GM19463 (cell line): ENCODE measurements around the gene KCNJ2.
A peak's percentile ranks its signal among the peaks of the same experiment; 100 is the strongest.

Experiments used
- ATAC-seq: cut with Tn5 transposase; IDR thresholded peaks from one replicate; pipeline ENCODE4 v1.9.1; 2021; ENCODE audit warnings: mild to moderate bottlenecking, moderate library complexity; ENCODE audit not compliant: unreplicated experiment

KCNJ2 gene

DNA sequence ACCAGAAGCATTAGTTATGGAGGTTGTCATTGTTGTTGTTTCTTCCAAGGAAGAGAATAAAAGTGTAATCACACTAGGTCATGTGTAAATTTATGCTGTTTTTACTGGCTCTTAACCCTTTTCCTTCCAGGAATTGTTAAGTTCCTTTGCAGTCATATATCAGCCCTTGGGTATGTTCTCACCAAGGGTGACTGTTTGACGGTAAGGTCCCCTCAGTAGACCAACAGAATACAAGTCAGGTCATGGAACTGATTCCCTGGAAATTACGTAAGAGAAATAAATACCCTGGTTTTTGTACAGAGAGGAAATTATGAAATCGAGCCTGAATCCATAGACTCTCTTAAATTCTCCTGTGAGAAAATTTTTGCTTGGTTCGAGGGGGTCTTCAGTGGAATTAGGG is 11.2 kb upstream of the KCNJ2 start:
- no peak for ATAC-seq

DNA sequence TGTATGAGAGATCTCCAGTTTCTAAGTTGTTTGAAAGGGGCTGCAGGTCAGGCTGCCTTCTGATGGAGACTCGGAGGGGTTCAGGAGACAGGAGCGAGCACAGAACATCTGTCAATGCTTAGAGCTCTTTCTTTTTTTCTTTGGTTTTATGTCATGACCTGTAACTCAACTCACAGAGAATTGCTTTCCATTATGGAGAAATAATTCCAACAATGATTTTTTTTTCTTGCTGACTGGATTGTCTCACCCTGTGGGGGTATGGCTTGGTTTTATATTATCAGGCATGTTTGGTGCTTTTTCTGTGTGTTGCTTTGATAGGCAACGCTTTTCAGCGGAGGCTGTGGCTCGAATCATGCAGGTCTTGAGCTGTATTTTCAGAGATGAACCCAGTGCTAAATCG is 10.7 kb upstream of the KCNJ2 start:
- ATAC-seq, result no peak

- no peak for ATAC-seq
Observed at GRCh38 chr17:70159980-70160379, 9.4 kb upstream of the KCNJ2 start.

GRCh38 chr17:70161519-70161918 is 7.8 kb upstream of the KCNJ2 start:
- no peak for ATAC-seq

DNA sequence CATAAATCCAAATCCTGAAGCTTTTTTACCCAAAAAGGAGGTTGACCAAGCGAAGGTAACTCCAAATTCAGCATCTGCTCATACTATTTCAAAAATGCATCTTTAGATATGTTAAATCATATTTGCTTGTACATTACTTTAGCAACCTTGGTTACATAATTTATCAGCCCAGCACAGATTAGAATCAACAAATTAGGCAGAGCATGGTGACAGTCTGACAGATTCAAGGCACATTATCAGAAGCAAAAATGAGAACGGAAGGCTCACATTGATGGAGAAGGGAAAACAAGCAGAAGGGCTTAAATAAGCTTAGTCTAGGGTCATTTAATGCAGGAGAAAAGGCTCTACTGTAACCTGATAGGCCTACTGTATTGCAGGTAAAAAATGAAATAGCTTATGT is 3.9 kb upstream of the KCNJ2 start:
- no peak for ATAC-seq

- no peak for ATAC-seq
Observed at GRCh38 chr17:70166615-70167014, 2.7 kb upstream of the KCNJ2 start.

DNA sequence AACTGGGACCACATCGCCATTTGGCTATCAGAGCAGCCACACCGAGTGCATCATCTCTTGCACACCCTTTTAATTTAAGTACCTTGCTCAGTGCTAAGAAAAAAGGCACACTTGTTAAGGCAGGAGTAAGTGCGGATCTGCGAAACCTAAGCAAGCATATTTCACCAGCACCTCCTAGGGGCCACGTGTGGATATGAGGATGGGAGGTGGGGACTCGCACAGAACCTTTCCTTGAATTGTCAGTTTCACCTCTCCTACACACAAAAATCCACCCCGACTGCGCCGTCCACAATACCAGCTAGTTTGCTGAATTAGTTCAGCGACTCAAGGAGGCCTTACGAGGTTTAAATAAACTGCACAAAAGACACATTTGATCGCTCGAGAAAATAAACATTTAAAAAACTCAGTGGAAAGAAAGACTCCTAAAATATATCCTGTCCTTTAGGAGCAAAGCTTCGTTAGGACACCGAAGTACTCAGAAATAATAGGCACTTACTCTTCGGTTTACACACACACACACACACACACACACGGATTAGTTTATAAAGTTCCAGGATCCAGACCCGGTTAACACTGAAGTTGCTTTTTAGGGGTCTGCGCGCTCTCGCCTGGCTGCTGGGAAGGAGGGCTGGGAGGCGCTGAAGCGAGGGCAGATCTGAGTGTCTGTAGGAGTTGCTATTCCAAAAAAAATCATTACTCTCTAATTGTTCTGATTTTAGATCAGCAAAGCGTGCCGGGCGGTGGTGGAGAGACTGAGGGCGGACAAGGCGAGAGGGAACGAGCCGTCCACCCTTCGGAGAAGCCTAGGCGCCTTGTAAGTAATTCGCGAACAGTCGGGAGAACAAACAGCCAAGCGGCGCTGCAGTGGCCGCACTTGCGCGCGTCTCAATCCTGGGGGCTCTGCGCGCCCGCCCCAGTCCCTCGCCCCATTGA is 1.0 kb upstream of the KCNJ2 start:
- ATAC-seq, result peak; percentile 20

DNA sequence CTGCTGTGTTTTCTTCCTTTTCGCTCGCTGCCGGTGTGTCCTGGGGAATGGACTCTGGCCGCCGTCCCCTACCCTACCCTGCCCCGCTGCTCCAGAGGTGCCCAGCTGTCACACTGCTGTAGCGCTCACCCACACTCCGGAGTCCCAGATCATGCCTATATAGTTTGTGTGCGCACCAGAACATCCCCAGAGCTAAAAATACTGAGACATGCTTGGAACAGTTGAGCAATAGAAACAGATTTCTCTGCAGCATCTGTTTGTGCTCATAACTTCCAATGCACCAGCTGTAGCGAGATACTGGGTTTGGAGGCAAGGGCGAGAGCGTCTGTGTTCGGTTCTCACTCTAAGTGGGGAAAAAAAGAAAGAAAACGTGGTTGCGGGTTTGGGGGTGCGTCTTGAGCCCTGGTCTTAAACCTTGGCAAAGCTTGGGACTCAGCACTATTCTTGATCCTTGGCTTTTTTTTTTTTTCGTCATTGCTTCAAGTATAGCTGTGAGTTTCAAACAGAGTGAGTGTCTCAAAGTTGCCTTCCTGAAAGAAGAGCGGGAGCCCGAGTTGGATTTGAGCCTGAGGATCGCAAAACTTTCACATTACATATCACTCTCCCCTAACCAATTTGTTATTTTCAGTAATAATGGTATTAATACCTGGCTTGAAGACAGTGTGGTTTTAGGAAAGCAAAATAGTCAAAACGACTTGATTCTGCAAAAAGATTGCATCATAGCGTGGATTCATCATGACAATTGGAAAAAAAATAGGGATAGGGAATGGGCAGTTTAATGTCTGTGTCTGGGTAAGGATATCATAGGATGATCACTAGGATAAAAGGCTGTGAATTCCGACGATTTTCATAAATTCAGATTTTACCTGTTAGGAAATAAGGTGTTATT is 621 bp downstream of the KCNJ2 start:
- no peak for ATAC-seq

- ATAC-seq, result no peak
Observed at GRCh38 chr17:70171159-70171558, 1.8 kb downstream of the KCNJ2 start.

DNA sequence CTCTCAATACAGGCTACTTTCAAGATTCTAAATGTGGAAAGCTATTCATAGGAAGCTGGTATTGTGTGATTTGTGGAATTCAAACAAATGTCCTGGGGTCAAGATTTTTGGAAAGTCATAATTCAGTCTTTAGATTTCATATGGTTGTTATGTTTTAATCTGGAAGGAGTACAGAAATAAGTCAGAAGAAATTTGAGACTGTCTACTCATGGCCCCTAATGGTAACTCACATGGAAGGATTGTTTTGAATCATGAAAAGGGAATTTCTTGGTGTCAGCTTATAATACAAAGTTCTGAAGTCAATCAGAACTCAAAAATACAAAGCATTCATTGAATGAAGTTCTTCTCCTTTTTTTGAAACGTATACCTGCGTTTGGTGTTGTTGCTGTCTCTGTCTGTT is 3.1 kb downstream of the KCNJ2 start:
- ATAC-seq, result no peak

- ATAC-seq, result no peak
Observed at GRCh38 chr17:70172923-70173322, 3.6 kb downstream of the KCNJ2 start.

DNA sequence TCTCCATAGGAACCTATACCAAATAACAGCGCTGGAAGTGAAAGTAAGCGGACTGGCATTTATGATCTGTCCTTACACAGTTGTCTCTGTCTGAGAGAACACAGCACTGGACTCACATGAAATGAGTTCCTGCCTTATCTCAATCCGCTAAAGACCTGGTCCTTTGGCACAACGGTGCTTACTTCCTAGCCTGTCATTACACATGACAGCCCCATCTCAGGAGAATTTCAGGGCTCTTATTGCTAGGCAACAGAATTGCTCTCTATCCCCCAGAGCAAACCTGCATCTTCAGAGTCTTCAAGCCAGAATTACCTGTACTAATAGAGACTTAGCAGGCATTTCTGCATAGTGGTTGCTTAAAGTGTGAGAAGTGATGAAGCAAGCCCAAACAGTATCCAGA is 4.3 kb downstream of the KCNJ2 start:
- no peak for ATAC-seq

GRCh38 chr17:70181376-70181775 is 12.0 kb downstream of the KCNJ2 start:
- ATAC-seq, result no peak

DNA sequence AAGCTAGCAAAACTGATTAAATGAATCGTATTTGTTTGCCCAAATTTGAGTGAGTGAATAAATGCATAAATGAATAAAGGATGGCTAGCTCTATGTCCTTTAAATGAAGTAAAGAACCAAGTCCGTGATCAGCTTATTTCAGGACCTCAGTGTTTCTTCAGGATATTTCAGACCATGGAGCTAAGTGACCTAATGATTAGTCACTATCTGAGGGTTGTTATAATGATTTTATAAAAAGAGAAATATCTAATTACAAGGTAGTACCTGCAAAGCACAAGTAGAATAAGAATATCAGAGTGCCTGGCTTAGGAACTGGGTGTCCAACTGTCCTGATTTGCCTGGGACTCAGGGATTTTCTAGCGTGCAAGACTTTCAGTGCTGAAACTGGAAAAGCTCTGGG is 12.5 kb downstream of the KCNJ2 start:
- no peak for ATAC-seq

- no peak for ATAC-seq
Observed at GRCh38 chr17:70183508-70183907, 14.2 kb downstream of the KCNJ2 start.

DNA sequence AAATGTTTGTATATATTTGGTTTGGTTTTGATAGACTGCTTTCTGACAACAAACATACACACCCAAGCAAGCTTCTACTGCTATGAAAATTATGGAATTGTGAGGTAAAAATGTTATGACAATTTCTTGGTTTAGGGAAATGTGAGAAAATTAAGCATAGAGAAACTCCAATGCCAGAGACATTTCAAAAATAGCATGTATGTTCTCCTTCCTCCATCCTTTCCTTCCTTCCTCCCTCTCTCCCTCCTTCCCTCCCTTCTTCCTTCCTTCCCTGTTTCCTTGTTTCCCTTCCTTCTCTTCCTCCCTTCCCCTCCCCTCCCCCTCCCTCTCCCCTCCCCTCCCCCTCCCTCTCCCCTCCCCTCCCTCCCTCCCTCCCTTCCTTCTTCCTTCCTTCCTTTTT is 14.9 kb downstream of the KCNJ2 start:
- no peak for ATAC-seq

- ATAC-seq, result no peak
Observed at GRCh38 chr17:70184770-70185169, 15.4 kb downstream of the KCNJ2 start.

DNA sequence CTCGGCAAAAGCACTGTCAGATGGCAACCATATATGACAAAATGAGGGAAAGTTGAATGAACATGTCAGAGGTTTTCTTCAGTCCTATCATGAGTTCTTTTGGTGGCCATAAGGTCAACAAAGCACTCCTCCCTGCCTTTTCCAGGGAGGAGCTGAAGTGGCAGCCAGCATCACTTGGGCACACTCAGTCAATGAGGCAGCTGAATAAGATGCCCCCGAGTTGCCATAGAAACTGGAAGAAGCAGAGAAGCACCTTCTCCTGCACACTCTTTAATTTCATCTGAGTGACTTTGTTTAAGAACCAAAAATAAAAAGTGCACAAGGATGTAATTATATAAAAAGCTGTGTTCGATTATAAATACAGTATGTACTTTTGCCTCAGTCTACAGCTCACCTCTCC is 16.0 kb downstream of the KCNJ2 start:
- ATAC-seq, result no peak

DNA sequence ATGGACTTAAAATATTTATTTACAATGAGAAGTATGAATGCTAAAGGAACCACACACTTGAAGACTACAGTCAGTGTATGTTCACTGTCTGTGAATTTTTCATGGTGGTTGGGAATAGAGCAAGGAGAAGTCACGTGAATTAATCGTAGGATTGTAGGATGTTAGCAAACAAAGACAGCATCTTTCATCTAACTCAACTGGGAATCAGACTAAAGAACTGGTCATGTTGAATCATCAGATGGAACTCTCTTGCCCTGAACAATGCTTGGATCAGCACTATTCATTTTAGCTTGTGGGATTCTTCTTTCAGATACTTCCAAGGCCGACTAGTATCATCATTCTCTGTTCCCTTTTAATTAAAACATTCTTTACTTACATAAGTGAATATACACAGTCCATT is 18.1 kb downstream of the KCNJ2 start:
- ATAC-seq, result no peak

DNA sequence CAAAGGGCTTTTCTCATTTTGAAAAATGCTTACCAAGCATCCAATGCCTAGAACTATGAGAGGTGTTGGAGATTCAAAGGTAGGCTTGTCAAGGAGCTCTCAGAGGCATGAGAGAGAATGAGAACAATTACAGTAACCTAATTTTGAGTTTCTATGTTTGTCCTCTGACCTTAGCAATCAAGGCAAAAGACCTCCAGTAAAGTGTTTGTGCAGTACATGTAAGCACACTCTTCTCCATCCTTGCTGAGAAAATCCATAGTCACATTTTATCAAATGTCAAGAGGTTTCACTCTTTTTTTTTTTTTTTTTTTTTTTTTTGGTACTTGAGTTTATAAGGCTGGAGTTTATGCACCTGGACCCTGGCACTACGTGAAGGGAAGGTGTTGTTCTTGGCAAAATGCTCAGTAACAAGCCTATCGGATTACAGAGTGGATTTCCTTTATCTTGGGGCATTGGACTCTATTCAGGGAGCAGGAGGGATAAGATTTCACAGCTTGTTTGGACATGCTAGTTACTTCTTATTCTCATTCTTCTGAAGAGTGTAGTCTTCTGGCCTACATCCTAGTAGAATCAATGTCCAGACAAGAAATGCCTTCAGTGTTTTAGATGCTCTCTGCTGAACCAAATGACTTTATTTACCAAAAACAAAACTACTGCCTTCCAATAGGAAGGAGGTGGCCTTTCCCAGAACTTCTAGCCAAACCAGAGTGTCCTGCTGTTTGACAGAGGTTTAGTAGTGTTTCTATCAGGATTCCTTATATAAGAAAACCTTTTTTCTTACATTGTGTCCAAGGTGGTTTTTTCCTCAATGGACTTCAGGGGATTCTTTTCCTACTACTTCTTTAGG is 21.9 kb downstream of the KCNJ2 start:
- no peak for ATAC-seq

DNA sequence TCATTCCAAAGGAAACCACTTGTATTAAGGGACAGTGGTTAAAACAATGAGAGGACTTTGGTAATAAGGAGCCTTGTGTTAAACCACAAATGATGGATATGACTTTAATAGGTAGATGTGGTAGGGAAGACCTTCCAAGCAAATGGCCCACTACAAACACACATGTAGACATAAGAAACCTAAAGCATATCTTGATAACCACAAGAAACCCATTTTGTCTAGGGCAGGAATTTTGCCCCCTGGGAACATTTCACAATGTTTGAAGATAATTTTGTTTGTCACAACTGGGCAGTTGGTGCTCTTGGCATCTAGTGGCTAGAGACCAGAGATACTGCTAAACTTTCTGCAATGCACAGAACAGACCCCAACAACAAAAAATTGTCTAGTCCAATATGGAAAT is 25.8 kb downstream of the KCNJ2 start:
- no peak for ATAC-seq
